Lower leg skin (tissue), 3 donors: ENCODE measurements around the gene ADAMTS16.

ENCODE experiments used
- CTCF ChIP-seq, 3 donors: fragments of 450-650 bp; IDR thresholded peaks; one replicate each; pipeline ENCODE4 v1.5.1; 2016; ENCODE audit warnings: antibody characterized with exemption in 3 of 3, mild to moderate bottlenecking in 3 of 3, moderate library complexity in 2 of 3
- POLR2A ChIP-seq, 2 donors: fragments of 450-650 bp; IDR thresholded peaks; one replicate each; pipeline ENCODE4 v1.6.1; 2016 to 2017; ENCODE audit warnings: antibody characterized with exemption in 2 of 2, mild to moderate bottlenecking in 1 of 2, moderate library complexity in 1 of 2

- TF ChIP-seq CTCF (IDR thresholded peaks at IDR 0.05) (no peak), POLR2A (IDR thresholded peaks at IDR 0.05) (no peak)
Measured at GRCh38 chr5:5285906-5286305, 145.8 kb downstream of the ADAMTS16 start.
